NCI-H2107 treated with DMSO at 0.1 percent for 48 hours (cell line): ENCODE data around the gene C1QTNF7.

Experiments used
- DNase-seq: peaks from one replicate; lab custom pipeline; 2025; ENCODE audit not compliant: unreplicated experiment; lab: John Stamatoyannopoulos, UW

Gene C1QTNF7

GRCh38 chr4:15413623-15414019 lies 14.2 kb upstream of the C1QTNF7 start:
- no peak for DNase-seq

- DNase-seq: no peak
These were observed 13.2 kb upstream of the C1QTNF7 start for GRCh38 chr4:15414551-15415091.

DNA sequence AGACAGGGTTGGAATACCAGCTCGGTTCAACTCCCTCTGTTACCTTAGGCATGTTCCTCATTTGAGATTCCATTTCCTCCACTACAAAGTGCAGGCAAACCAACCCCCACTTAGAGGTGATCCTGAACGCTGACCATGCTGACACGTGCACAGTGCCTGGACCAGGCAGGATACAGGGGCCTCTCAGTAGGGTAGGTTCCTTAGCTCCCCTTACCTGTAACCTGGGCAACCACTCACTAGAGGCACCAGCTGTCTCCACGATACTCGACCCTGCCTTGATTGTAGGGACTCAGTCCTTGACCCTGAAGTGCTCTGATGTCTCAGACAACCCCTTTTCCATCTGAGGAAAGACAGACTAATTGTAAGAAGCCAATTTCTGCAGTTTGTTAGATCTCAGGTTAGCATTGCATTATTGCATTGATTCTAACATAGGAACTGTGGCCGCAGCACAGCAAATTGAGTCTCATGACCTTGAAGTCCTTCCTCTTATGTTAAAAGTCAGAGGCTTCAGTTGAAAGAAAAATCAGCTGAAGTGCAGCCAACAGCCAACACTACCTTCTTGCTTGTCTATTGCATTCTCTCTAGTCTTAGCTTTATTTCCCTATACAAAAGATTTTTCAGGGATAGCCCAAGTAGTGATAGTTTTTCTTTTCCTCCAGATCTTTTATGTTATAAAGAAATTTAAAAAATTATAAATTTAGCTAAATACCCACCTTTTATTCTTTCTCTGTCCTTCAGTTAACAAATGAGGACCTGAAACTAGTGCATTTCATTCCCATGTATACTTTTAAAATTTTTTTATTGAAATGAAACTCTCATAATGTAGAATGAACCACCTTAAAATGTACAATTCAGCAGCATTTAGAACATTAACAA lies 11.2 kb upstream of the C1QTNF7 start:
- no peak for DNase-seq

- no peak for DNase-seq
These were observed 10.6 kb upstream of the C1QTNF7 start for GRCh38 chr4:15417233-15417660.

DNA sequence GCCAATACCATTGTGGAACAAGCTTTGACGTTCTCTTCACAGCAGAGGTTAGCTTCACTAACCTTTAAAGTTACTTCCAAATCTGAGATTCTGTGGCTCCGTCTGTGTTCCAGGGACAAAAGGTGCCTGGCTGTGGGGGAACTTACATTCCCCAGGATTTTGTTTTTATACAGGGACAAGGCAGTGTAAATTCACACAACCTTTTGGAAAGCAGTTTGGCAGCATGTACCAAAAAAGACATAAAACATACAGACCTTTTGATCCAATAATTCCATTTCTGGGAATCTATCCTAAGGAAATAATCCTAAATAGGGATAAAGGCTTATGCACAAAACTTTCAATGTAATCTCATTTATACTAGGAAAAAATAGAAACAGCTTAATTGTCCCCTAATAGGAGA lies 8.9 kb upstream of the C1QTNF7 start:
- no peak for DNase-seq

DNA sequence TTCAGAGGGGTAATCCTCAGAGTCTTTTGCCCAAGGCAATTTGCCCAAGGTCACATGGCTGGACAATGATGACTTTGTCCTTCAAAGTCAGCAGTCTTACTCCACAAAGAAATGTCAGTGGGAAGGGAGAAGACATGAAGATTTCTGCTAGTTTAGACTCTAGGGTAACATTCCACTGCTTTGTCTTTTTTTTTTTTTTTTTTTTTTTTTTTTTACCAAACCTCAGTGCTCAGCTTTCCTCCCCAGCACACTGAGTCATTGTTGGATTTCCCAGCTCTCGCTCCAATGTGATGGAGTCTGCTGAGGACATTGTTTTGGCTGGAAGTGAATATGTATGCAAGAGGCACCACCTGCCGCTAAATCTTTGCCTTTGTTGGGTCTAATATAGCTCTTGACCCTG lies 7.2 kb upstream of the C1QTNF7 start:
- DNase-seq: no peak

GRCh38 chr4:15423285-15423711 lies 4.5 kb upstream of the C1QTNF7 start:
- no peak for DNase-seq

DNA sequence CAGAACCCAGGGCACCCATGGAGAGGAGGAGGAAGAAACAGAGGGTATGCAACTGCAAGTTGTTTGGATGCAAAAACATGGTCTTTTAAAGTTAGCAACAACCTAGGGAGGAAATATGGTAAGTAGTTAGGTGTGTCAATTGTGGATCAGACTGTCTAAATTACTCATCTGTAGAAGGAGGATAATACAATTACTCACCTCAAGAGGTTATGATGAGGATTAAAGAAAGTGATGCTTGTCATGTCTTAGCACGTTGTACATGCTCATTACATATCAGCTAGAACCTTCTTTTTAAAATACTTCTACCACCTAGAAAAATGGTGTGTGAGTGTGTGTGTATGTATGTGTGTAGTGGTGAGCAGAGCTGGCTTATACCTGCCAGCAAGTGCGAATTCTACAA lies 2.3 kb upstream of the C1QTNF7 start:
- no peak for DNase-seq

- no peak for DNase-seq
These were observed 672 bp upstream of the C1QTNF7 start for GRCh38 chr4:15427161-15427560.

GRCh38 chr4:15428611-15429010 lies 778 bp downstream of the C1QTNF7 start:
- DNase-seq: no peak

DNA sequence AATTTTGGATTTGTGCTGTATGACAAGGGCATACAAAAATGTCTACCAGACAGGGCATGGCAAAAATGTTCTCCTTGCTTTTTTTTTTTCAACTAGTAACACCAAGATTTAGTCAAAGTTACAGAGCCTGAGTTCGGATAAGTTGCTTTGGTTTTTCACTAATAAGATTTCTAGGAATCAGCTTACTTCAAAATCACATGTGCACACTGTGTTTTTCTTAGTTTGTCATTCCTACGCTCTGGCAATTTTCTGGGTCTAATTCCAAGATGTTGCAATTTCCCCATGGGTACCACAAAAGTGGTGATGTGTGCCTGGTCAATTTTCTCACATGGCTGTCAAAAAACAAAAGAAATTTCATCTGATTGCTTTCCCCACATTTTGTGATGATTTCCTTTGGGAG lies 6.3 kb downstream of the C1QTNF7 start:
- no peak for DNase-seq

GRCh38 chr4:15434676-15435075 lies 6.8 kb downstream of the C1QTNF7 start:
- no peak for DNase-seq

DNA sequence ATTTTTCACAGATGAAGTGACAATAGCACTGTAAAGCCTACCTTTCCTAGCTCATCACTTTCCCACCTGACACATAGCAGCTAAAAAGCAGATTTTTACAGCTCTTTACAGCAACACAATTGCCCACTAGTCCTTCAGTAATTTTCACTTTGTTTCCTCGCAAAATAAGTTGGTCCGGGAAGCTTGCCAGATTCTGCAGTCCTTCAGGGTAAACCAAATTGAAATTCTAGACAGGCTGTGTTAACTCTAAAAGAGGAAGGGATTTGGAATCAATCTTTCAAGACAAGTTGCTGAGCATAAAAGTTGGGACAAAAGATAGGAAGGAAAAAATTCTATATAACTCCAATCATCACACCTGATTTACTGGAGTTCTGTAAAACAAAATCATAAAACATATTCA lies 8.7 kb downstream of the C1QTNF7 start:
- DNase-seq: peak; percentile 1

GRCh38 chr4:15438939-15439524 lies 11.2 kb downstream of the C1QTNF7 start:
- no peak for DNase-seq

- DNase-seq: no peak
These were observed 15.7 kb downstream of the C1QTNF7 start for GRCh38 chr4:15443371-15444160.

GRCh38 chr4:15444276-15444675 lies 16.4 kb downstream of the C1QTNF7 start:
- DNase-seq: no peak

DNA sequence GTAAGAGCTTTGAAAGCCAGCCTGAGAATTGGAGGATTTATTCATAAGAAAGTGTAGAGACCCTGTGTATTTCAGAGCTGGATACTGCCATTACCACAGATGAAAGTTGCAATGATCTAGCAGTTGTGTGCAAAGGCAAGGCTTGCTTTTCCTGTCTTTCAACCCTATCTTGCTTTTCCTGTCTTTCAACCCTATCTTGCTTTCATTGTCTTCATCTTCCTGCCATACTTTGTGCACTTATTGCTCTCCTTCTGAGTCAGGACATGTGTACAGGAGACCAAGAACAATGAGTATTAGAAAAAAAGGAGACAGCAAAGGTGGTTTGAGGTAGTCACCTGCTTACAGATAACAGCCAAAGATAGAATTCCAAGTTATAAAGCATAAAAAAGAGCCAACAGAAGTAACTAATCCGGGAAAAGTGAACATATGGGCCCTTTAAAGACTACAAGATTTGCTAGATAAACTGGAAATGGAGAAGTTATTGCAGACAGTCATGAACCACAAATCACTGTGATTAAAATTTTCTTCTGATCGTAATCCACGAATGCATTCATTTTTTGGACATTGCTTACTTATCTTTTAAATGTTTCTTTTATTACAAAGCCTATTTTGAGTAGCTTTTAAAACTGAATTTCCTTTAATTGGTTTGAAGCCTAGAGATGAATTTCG lies 17.2 kb downstream of the C1QTNF7 start:
- DNase-seq: no peak

GRCh38 chr4:15451181-15451865 lies 23.5 kb downstream of the C1QTNF7 start:
- no peak for DNase-seq

GRCh38 chr4:15451866-15452765 lies 24.3 kb downstream of the C1QTNF7 start:
- no peak for DNase-seq
